HCT116 (cell line): ENCODE data around the gene CIROP. TPM values are rescaled to one million over a fixed set of nuclear protein-coding genes. Genes with fewer than 3 reads are reported as not detected.

ENCODE experiments used
- ATAC-seq: fragments of 200-7000 bp; cut with Tn5 transposase; 2 replicates; pipeline ENCODE4 v1.9.1; 2020; ENCODE audit warnings: mild to moderate bottlenecking, moderate library complexity
- BruUV-seq: library from RNA; stranded (reverse); fragments of 400-500 nt; replicated peaks from 2 replicates; lab custom pipeline; 2021; lab: Mats Ljungman, UMichigan
- CTCF ChIA-PET: fragments of 300-600 bp; sonication (Branson Sonifier 250); formaldehyde crosslinking; loops from one replicate; lab custom pipeline; 2021; ENCODE audit warnings: antibody characterized with exemption; lab: Charles Lee
- POLR2A ChIA-PET: fragments of 300-600, 350-600 bp; sonication (Branson Sonifier 250); formaldehyde crosslinking; loops from one replicate; lab custom pipeline; 2021; ENCODE audit warnings: antibody characterized with exemption; lab: Charles Lee
- RAD21 ChIA-PET, 2 experiments: fragments of 300-600 bp; sonication (Branson Sonifier 250); formaldehyde crosslinking; loops; one replicate each; lab custom pipeline; 2023; ENCODE audit warnings: low total read pairs in 2 of 2; ENCODE audit not compliant: uncharacterized antibody in 2 of 2, unreplicated experiment in 2 of 2, low non-redundant PET in 1 of 2; lab: Charles Lee
- DNase-seq: peaks from one replicate; pipeline ENCODE4 v3.0.0-alpha.2; 2010; ENCODE audit warnings: low read depth, low spot score
- H2AFZ ChIP-seq: fragments of 200-600 bp; shearing (Covaris generic), sonication (generic); 2 replicates; pipeline ENCODE4 v1.6.1; 2017; ENCODE audit warnings: low read depth, mixed run types, mixed read lengths, antibody characterized with exemption, low read length; ENCODE audit not compliant: poor library complexity, severe bottlenecking
- H3K27ac ChIP-seq: 2 replicates; pipeline ENCODE4 v1.5.1; 2012; ENCODE audit warnings: low read depth, low read length
- H3K27me3 ChIP-seq: fragments of 200-600 bp; sonication (generic); 2 replicates; pipeline ENCODE4 v1.6.1; 2016; ENCODE audit warnings: mixed run types, low read length, mixed read lengths; ENCODE audit not compliant: insufficient read depth
- H3K36me3 ChIP-seq, 2 experiments: fragments of 200-500 bp in 1 of 2; fragments of 200-600 bp in 1 of 2; sonication (Bioruptor generic) in 1 of 2; sonication (generic) in 1 of 2; 2 replicates each; pipeline versions ENCODE4 v1.5.1 to v1.6.1; 2014 to 2016; ENCODE audit warnings: low read length in 2 of 2, inconsistent platforms in 1 of 2, mixed read lengths in 1 of 2, mixed run types in 1 of 2; ENCODE audit not compliant: insufficient read depth in 2 of 2, control insufficient read depth in 1 of 2
- H3K4me1 ChIP-seq, 2 experiments: fragments of 200-600 bp in 1 of 2; sonication (generic) in 1 of 2; 2 replicates each; pipeline versions ENCODE4 v1.5.1 to v1.6.1; 2012 to 2017; ENCODE audit warnings: low read length in 2 of 2, inconsistent platforms in 1 of 2, mild to moderate bottlenecking in 1 of 2, mixed read lengths in 1 of 2, mixed run types in 1 of 2, moderate library complexity in 1 of 2; ENCODE audit not compliant: insufficient read depth in 2 of 2, control insufficient read depth in 1 of 2
- H3K4me2 ChIP-seq: fragments of 200-600 bp; sonication (generic); 2 replicates; pipeline ENCODE4 v1.6.1; 2017; ENCODE audit warnings: mixed run types, low read length, mixed read lengths
- H3K4me3 ChIP-seq, 2 experiments: fragments of 200-600 bp in 1 of 2; sonication (generic) in 1 of 2; replicated peaks in 1 of 2; 2 replicates each; pipeline ENCODE4 v1.5.1; 2011 to 2016; ENCODE audit warnings: low read length in 2 of 2, control low read depth in 1 of 2, low read depth in 1 of 2, mild to moderate bottlenecking in 1 of 2, mixed read lengths in 1 of 2, mixed run types in 1 of 2
- H3K79me2 ChIP-seq: fragments of 200-600 bp; sonication (generic); 2 replicates; pipeline ENCODE4 v1.6.1; 2017; ENCODE audit warnings: mild to moderate bottlenecking, mixed run types, low read length, moderate library complexity, mixed read lengths; ENCODE audit not compliant: insufficient read depth
- H3K9ac ChIP-seq: fragments of 200-600 bp; sonication (generic); 2 replicates; pipeline ENCODE4 v1.6.1; 2016; ENCODE audit warnings: low read length, mixed read lengths
- H3K9me2 ChIP-seq: fragments of 200-600 bp; sonication (generic), shearing (Covaris generic); 2 replicates; pipeline ENCODE4 v1.6.1; 2017; ENCODE audit warnings: mixed run types, mild to moderate bottlenecking, moderate library complexity; ENCODE audit not compliant: insufficient read depth
- H3K9me3 ChIP-seq, 2 experiments: fragments of 200-500 bp in 1 of 2; fragments of 200-600 bp in 1 of 2; sonication (Bioruptor generic) in 1 of 2; sonication (generic) in 1 of 2; 2 replicates each; pipeline ENCODE4 v1.6.1; 2014 to 2017; ENCODE audit warnings: low read length in 2 of 2, mixed read lengths in 2 of 2, inconsistent platforms in 1 of 2, low read depth in 1 of 2, mild to moderate bottlenecking in 1 of 2, mixed run types in 1 of 2, moderate library complexity in 1 of 2; ENCODE audit not compliant: control insufficient read depth in 1 of 2, insufficient read depth in 1 of 2
- H4K20me1 ChIP-seq: fragments of 200-600 bp; sonication (generic), shearing (Covaris generic); 2 replicates; pipeline ENCODE4 v1.6.1; 2017; ENCODE audit warnings: mixed run types, mild to moderate bottlenecking, moderate library complexity; ENCODE audit not compliant: insufficient read depth
- CBX3 ChIP-seq: IDR thresholded peaks from 2 replicates; pipeline ENCODE4 v1.6.1; 2012; ENCODE audit warnings: low read depth
- POLR2A ChIP-seq: IDR thresholded peaks from 2 replicates; pipeline ENCODE4 v1.7.0; 2011; ENCODE audit warnings: borderline replicate concordance; ENCODE audit not compliant: insufficient read depth, insufficient read length; ENCODE audit errors: extremely low read depth
- SP1 ChIP-seq: IDR thresholded peaks from 2 replicates; pipeline ENCODE4 v1.6.1; 2012; ENCODE audit warnings: low read depth
- SRF ChIP-seq: IDR thresholded peaks from 2 replicates; pipeline ENCODE4 v1.6.1; 2012; ENCODE audit warnings: low read depth
- TCF7L2 ChIP-seq: IDR thresholded peaks from 2 replicates; pipeline ENCODE4 v1.7.0; 2011; ENCODE audit warnings: borderline replicate concordance, inconsistent platforms; ENCODE audit not compliant: insufficient read depth, insufficient read length; ENCODE audit errors: extremely low read depth
- YY1 ChIP-seq: IDR thresholded peaks from 2 replicates; pipeline ENCODE4 v1.6.1; 2011; ENCODE audit warnings: low read length, low read depth, moderate library complexity, mild to moderate bottlenecking; ENCODE audit not compliant: insufficient replicate concordance; ENCODE audit errors: extremely low read depth
- ZNF274 ChIP-seq: fragments of 200-500 bp; sonication (Bioruptor generic); IDR thresholded peaks from 2 replicates; pipeline ENCODE4 v1.6.1; 2014; ENCODE audit warnings: mild to moderate bottlenecking, low read depth, low read length, inconsistent platforms
- intact Hi-C: fragments of 100-400 bp; cut with micrococcal nuclease; formaldehyde crosslinking; loops from 2 replicates; pipeline ENCODE4 v1.10.0; 2022
- total RNA-seq: library from RNA; stranded (reverse); gene quantifications from one replicate; pipeline ENCODE4 v1.2.1, GENCODE V29; 2021; ENCODE audit not compliant: unreplicated experiment

CIROP gene
- total RNA-seq, 1 experiment from 2014 or later = not detected

DNA sequence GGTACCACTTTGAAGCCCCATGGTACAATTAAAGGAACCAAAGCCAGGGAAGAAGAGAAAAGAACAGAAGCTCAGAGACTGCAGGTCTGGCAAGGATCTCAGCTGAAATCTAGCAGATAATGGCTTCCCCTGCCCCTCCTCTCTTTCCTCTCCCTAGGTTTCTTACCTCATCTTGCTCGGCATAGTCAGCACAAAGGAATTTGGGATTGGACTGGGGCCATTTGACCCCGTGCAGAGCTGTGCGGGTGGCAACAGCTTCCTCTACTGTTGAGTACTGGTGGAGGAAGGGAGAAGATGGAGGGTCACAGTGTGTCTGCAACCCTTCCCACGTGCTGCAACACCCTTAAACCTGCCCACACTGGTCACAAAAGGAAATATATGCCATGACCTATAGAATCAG is 42.8 kb downstream of the CIROP start (continued):
- TF ChIP-seq POLR2A (no peak), ZNF274 (no peak), YY1 (peak; percentile 77)

DNA sequence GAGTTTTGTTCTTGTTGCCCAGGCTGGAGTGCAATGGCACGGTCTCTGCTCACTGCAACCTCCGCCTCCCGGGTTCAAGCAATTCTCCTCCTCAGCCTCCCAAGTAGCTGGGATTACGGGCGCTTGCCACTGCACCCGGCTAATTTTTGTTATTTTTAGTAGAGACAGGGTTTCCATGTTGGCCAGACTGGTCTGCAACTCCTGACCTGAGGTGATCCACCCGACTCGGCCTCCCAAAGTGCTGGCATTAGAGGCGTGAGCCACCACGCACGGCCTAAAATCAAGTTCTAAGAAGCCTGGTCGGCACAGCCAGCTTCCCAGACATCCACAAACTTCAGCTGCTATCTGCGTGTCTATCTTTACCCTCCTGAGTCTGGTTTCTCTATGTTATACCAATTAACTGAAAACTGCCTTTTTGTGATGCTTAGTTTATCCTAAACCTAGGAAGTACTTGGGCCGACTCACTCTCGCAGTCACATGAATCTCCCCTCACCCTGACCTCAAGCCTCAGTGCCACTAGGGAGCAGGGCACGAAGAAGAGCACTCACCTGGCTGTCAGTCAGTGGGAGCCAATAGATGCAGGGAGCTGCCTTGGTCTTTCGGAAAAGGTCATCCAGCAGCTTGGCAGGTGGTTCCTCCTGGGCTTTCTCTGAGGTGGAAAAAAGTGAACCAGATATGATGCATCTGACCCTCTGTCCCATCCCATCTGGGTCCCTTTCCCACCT is 44.1 kb downstream of the CIROP start:
- no peak for TF ChIP-seq CBX3
- TF ChIP-seq TCF7L2 = no peak
- no peak for TF ChIP-seq SRF
- TF ChIP-seq SP1 = no peak
- TF ChIP-seq POLR2A = no peak
- Histone ChIP-seq H4K20me1 (no peaks in the 10 kb centered on the region), H2AFZ (no peak overlapping the region), H3K27ac (peak overlapping the region; percentile 16; the same call in 1 of the 2 replicates), H3K4me3 (no peak overlapping the region), H3K79me2 (peaks cover 15% of the 10 kb centered on the region), H3K4me1 (peaks cover 23 to 48% of the 10 kb centered on the region in 2 experiments), H3K27me3 (no peaks in the 10 kb centered on the region), H3K9me2 (no peaks in the 10 kb centered on the region), H3K4me2 (no peak overlapping the region), H3K9ac (no peak overlapping the region), H3K36me3 (peaks cover 41 to 51% of the 10 kb centered on the region in 2 experiments), H3K9me3 (no peaks in the 10 kb centered on the region)
- ChIA-PET POLR2A (interaction anchor here (2.0 kb wide), 1 partner anchor 34 kb away, joined by 9 read pairs; the partner anchor contains the start of genes ACIN1 and C14orf119), RAD21 (interaction anchor here in 1 of 2 experiments (1.0 kb wide), 1 partner anchor 67 kb away, joined by 4 read pairs; no protein-coding TSS in a partner anchor), CTCF (interaction anchor here (0.7 to 9.9 kb wide), 6 partner anchors 8 to 1743 kb away, joined by 3 to 175 read pairs (median 27); partner anchors contain the start of gene AJUBA)
- DNase-seq (no peak), ATAC-seq (no peak)
- no TSS peak for BruUV-seq
- intact Hi-C loops = no loop called here
